ENCODE measurements around the gene ALDOB.

Gene ALDOB

DNA sequence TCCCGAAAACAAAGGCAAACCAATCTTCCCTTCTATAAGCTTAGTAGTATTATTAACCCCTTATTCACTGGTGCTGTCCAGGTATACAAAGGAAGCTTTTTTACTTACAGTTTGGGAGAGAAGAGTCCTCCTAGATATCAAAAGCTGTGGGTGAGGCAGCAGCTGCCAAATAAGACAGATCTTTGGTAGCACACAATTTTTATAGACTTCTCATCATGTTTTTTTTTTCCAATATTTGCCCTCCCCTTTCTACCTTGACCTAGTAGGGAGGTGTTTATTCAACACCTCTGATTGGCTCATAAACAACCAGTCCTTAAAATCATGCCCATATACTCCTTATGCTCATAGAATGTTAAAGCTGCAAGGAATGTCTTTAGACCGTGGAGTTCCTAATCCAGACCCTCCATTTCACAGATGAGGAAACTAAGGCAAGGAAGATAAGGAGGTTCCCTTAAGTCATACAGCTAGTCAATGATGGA is at the start of gene ALDOB:
ALDOB (minus strand) TSS at position 174 of the 479 bp plus-strand sequence. CDS start 4,887 bp downstream, outside the sequence.
- no peak for DNase-seq

DNA sequence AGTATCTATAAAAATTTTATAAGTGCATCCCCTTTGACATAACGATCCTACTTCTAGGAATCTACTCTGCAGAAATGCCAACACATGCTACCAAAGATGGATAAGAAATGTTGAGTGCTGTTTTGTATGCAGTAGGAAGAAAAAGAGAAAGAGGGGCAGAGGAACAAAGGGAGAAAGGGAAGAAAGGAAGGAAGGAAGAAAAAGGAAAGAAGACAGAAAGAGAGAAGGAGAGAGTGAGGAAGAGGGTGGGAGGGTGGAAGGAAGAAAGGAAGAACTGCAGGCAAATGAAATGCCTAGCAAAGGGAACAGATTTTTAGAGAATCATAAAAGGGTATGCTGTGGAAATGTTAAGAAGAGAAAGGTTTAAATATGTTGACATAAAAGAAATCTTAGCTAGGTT is 48.5 kb upstream of the ALDOB start:
- no peak for DNase-seq

DNA sequence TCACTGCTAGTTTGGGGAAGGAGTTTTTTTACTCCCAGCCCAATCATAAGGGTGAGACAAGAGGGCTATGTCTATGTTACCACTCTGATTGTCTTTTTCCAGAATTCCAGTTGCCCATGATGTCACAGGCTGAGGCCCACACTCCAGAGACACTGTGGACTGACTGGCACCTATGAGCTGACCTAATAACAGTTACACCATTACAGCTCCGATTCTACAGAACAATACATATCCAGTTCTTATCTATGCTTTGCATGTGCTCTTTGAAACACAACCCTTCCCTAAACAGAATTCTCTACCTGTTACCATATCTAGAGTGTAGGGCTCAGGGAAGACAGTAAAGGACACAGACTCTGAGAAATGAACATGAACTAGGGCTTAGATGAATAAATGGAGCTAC is 45.7 kb upstream of the ALDOB start:
- DNase-seq: no peak

DNA sequence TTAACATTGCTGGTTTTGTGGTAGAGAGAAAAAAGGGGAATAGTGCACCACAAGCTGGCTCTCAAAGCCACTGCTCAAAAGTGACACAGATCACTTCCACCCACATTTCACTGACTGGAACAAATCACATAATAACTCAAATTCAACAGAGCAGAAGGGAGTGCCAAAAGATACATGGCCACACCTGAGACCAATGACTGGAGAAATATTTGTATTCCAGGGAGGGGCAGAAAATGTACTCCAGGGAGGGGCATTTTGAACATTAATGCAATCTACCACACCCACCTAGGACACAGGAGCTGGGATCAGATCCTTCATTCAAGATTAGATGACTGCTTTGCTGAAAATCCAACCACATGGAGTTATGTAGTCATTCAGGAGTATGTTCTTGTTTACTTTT is 44.8 kb upstream of the ALDOB start:
- no peak for DNase-seq

DNA sequence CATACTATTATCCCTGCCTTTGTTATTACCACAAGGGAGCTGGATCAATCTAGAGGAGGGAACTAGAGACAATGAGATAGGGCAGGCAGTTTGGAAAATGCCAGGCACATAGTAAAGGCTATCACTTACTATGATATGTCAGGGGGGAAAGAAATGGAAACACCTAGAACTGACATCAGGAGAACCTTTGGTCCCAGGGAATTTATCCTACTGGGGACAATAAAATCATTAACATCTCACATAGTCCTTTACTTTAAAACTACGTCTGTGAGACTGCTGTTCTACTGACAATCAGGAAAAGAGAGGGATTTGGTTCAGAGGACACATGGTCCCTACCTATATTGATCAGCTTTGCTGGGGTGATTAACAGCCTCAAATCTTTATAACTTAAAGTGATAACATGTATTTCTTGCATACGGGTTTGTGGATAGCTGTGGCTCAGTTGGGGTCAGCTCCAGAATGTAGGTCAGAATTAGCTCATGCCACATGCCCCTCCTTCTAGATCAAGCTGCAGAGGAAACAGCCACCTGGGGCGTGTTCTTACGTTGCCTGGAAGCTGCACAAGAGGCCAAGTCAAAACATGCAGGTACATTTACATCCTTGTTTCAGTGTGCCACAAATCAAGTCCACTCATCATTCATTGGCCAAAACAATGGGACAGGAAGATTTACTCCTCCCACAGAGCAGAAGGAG is 43.9 kb upstream of the ALDOB start:
- no peak for DNase-seq

DNA sequence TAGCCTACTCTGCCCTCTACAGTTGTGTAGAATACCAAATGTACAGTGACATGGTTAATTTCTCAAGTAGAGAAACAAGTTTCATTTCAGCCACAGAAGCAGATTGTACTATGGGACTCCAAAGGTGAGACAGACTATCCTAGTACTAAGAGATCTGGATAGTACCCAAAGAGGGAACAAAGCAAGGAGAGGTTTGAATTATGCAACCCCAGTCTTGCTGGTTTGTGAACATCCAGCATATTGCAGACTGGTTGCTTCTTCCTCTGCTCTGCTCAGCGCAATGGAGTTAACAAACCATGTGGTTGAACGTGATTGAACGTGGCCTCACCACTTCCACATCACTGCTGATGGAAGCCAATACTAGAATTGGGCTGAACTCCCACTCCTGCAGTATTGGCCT is 43.3 kb upstream of the ALDOB start:
- DNase-seq: no peak

DNA sequence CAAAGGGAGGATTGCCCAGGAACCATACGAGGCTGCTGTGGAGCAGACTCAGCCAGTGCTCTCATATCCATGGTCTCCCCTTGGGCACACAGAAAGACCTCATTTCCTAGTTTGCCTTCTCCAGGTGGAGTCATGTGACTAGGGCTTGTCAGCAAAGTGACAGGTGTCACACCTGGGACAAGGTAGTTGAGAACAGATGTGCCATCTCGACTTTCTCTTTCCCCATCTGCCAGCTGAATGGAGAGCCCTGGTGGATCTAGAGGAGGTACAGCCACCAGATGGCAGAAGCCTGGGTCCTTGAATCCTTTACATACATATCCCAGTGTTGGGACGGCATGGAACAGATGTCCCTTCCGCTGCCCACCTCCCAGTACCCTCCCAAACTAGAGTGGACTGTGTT is 42.9 kb upstream of the ALDOB start:
- no peak for DNase-seq

DNA sequence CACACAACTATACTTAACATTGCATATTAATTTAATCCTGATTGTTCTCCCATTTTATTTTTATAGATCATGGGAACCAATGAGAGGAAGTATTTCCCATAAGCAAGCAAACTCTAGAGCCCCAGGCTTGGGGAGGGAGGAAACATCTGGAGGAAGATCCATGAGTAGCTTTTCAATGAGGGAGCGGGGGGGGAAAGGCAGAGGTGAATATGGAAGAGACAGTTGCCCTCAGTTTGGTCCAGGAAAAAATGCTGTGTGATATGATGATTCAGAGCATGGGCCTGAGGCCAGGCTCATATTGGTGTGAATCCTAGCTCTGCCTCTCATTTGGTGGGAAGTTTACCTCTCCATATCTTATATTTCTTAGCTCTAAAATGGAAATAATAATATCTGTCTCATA is 42.2 kb upstream of the ALDOB start:
- DNase-seq: no peak

DNA sequence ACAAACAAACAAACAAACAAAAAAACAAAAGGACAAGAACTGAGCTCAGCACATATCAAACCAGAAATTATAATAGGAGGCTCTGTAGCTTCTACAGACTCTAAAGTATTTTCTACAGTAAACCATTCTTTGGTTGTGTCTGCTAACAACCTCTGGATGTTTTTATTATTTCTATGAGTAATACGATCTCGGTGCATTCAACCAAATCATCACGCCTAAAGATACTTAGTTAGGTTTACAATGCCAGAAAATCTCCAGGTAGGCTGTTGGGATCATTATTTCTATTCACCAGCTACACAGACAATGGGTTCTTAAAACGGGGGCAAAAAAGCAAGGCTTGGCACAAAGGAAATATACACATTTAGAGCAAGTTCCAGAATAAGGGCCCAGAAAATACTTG is 41.6 kb upstream of the ALDOB start:
- no peak for DNase-seq

DNA sequence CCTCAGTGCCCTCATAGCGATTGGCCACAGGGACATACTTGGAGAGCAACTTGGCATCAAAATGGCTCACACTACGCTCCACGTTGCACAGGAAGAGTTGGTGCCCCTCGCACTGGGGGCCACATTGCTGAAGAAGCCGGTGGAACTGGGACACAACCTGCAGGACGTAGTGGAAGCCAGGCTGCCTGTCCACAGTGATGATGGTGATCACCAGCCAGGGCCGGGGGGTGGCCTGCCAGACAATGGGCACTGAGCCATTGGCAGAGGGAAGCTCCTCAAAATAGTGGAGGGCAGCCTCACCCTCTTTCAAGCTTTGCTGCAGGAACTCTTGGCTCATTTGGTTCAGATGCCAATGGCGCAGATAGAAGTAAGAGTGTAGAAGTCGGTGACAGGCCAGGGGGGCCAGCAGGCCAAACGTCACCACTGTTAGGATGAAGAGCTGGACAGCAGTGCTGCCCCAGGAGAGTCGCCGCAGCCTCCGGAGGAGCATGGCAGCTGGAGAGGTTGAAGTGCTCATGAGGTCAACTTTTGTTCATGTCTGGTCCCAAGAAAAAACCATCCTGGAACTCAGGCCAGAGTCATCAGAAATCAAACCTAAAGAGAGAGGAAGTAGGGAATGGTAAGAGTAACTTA is 41.1 kb upstream of the ALDOB start:
- DNase-seq: no peak

DNA sequence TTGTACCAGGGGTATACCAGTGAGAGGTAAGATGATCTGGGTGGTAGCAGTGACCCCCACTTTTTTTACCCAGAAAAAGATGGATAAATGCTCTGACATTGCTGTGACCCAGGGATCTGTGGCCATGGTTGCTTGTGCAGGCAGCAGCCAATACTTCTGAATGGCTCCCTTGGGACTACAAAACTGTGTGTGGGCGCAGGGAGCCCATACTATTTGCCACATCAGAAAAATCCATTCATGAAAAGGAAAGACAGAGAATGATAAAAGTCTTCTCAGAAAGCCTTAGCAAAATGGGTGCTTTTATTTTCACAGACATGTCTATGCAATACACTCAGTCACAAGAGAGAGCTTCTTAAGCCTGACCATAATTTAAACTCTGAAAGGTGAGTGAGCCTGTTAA is 37.3 kb upstream of the ALDOB start:
- no peak for DNase-seq

DNA sequence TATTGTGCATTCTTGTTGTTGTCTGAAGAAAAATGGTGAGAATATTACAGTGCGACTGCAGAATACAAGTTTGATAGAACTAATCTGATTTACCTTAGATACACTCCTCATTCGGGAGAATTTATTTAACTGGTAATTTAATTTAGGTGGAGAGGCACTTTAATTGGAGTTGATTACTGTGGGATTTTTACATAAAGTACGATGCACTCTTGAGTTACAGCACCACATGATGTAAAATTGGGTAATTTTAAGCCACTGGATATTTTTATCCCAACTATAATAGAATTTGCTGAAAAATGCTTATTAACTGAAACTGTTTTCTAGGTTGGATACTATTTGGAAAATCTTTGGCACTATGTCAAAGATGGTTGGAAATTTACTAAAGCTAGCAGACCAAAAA is 35.4 kb upstream of the ALDOB start:
- DNase-seq: no peak

DNA sequence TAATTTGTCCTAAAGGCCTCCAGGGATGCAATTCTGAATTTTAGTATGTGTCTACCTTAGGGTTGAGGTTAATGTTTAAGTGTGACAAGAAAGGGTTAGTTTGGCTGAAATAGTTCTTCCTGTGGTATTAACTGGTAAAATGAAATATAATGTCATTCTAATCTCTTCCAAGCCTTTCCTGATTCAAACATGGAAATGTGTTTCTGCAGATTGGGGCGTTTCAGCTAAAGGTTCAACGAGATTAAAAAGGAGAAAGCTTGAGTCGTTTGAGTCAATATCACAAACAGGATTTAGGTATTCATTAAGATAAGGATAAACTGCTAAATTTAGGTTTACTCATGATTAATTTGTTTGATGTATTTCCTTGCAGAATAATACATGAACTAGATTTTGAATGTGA is 34.4 kb upstream of the ALDOB start:
- DNase-seq: no peak

DNA sequence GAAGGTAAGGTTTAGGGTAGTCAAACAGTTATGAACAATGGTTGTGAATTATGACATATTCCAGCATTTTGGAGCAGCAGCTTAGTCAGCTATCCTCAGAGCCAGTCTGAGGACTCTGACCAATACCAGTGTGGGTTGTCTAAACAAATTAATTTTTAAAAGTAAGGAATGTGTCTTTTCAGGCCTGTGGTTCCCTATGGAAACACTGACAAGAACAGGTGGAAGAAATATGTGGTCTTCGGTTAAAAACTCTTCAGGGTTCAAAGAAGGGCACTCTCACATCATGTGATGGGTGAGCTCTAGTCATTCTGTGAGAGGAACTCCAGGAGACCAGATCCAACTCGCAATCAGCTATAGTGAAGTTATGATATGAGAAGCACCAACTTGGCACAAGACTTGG is 33.5 kb upstream of the ALDOB start:
- no peak for DNase-seq

DNA sequence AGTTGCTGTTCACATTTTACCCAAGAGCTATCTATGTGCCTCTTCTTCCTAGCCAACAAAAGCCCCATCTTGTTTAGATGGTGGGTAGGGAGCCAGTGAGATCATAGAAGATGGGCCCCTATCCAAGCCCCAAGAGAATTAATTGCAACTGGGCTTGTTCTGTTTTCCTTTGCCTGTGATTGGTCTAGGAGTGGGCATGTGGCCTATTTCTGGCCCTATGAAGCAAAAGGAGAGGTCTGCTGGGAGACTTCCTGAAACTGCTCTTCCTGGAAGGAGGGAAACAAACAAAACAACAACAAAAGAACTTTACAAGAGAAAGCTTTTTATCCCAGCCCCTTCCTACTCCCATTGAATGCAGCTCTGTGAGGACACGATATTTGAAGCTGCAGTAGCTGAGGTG is 32.5 kb upstream of the ALDOB start:
- no peak for DNase-seq

DNA sequence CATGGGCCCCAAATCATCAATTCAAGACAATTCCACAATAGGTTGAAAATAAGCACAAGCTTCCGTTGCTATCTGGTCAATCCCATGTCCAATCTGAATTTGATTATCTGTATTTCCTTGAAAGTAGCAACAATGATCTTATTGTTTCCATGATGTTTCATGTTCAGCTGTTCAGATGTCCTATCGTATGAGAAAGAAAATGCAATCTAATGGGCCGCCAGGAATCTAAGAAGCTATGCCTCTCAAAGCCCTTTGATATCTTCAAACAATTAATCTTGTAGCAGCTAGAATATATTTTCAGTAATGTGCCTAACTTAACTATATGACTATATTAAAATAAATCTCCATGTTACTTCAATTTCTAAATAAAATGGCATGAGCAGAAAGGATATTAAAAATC is 32.1 kb upstream of the ALDOB start:
- no peak for DNase-seq

DNA sequence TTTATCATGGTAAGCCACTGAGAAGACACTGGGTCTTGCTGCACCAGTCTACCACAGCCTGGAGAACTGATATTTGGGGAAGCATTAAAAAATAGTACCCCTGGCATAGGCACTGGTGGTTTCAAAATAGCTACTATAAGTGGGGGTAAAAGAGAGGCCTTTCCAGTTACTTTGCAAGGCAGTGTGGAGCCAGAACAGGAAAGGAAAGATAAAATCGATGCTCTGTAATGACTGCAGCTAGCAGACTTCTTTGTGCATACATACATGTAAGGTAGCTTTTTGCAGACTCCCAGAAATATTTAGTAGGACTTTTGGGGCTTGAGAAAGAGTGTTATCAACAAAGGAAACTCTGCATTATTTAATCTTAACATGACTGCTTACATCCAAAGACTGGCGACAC is 31.3 kb upstream of the ALDOB start:
- no peak for DNase-seq

DNA sequence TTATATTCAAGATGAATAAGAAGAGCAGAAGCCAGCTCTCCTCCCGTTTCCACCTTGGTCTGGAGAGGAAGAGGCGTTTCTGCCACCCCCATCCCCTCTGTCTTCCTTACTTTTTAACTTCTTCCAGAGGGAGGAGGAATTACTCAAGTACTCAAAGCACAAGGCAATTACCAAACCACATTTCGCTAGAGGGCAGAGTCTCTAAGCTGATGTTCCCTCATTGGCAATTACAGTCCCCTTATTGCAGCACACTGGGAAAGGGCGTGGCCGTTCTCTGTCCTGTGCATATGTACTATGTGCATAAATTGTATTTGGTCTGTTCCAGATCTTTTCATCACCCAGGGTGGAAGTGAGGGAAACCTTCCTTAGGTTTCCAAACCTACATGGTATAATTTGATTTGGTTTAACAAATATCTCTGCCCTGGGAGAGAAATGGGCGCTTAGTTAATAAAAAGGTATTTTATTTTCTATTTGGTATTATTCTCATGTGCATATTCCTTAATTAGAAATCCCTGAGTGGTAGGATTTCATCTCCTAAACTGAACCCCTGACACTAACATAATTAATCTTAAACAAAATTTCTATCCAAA is 29.8 kb upstream of the ALDOB start:
- DNase-seq: no peak

DNA sequence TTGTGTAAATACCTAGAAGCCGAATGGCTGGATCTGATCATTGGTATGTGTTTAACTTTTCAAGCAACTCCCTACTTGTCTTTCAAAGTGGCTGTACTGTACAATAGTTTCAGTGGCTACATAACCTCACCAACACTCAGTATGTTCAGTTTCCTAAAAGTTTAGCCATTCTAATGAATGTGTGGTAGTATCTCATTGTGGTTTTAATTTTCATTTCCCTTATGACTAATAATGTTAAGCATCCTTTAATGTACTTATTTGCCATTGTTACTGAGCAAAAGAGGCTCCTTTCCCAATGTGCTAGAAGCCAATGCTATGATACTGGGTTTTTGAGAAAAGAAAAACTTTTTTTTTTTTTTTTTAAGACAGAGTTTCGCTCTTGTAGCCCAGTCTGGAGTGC is 27.8 kb upstream of the ALDOB start:
- no peak for DNase-seq

DNA sequence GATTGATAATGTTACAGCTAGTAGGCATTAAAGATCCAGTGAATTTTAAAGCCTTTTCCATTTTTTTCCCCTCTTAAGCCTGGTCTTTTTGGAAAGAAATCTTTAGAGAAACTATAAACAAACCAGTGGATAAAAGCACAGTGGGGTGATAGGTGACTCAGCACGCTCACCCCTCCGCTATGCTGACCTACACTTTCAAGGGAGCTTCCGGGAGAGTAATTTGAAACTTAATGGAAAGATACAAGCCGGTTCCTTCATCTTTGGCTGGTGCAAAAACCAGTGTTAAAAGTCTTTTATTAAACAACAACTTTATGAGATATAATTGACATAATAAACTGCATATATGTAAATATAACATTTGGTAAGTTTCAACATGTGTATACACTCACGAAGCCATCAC is 27.0 kb upstream of the ALDOB start:
- DNase-seq: no peak

DNA sequence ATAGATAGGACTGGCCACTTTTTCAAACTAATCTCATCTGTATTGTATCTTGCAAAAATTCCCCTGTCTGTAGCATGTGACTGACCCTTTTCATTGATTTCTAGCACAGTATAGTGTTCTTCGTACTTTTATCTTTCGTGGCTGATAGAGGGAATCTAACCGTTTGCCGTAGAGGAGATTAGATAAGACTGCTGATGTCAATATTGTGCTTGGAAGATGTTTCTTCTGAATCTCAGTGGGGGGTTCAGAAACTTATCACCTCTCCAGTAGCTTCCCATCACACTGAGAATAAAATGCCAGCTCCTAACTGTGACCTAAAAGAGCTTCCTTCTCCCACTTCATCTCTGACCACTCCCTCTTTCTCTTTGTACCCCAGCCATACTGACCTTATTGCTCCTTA is 25.4 kb upstream of the ALDOB start:
- no peak for DNase-seq

DNA sequence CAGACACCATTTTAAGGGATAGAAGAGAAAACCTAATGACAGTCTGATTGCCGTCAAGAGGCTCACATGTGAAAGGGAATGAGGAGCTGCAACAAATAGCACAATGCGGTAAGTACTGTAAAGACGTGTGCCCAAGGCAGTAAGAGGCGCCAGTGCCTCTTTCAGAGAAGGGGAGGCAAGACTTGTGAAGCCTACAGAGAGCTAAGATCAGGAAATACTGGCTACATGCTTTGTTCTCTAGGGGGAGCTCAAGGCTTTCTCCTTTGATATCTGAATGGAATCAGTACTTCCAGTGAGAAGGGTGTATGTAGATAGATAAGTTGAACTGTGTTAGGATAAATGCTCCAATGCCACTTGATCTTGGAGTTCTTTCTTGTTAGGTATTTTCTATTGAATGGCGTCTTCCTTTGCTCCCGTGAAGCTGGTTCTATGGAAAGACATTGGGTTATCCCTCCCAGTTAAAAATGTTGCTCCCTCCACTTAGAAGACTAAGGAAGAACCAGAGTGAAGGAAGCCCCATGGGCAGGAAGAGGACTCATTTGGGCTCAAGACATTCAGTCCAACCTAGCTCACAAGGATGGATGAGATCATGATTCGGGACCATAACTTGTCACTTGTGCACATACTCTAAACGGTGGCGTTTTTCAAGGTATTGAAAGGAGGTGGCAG is 23.5 kb upstream of the ALDOB start:
- DNase-seq: no peak

DNA sequence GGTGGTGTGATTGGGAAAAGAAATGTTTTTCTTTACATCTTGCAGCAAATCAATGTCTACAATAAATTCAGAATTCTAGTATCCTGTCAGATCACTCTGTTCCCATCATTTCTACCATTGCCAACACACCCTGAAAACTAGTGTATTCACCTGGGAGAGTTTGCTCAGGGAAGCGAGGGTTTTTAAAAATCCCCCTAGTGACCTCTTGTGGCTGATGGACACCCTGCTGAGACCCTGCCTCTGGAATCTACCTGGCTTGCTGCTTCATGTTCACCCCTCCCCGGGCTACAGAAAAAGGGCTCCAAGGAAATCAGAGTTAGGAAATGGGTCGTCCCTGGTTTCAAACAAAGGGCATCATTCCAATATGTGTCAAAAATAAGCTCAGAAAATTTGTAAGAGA is 21.4 kb upstream of the ALDOB start:
- DNase-seq: no peak

DNA sequence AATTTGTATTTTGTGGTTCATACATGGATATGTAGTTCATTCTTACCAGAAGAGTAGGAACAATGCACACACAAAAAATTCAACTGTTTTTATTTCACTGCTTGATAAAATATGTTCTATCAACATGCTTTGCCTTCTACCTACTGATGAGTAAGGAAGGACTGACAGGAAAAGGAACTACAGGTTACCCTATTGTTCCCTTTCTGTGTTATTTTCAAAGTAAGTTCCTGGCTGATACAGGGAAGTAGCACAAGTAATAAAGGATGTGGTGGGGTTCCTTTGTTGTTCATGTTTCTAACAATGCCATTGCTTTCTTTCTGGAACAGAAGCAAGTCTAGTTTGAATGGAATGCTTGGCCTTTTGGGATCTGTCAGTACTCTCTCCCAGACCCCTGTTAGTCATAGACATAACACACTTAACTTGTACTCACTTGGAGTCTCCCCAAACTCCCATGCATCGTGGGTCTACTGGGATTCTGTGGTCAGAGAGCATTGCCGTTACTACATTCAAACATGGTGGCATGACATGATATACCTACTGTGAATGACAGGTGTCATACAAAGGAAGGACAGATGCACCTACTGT is 20.2 kb upstream of the ALDOB start:
- DNase-seq: no peak
